Measurements from ENCODE around the gene DCLK2. TPM values are rescaled to one million over a fixed set of nuclear protein-coding genes. Genes with fewer than 3 reads are reported as not detected.

DCLK2 gene
- polyA plus RNA-seq, 1 of the 3 experiments (the other 2 are of a cell fraction), result 10.1 TPM

GRCh38 chr4:150212485-150212884 is 134.2 kb downstream of the DCLK2 start:
- ChIA-PET POLR2A (no interaction called here), CTCF (interaction anchor here (1.2 to 8.8 kb wide), 3 partner anchors 31 to 202 kb away, joined by 3 to 87 read pairs (median 19); no protein-coding TSS in a partner anchor)
- no peak for DNase-seq
- peaks cover 3 to 6% of the 10 kb centered on the region in 2 experiments for H3K36me3 ChIP-seq (replicated peaks in 1 of 2; ENCODE audit: control insufficient read depth in 1 of 2, insufficient read depth in 2 of 2, low read length in 1 of 2)
- no peak overlapping the region for H3K27ac ChIP-seq (ENCODE audit: low read depth in 2 of 2, low read length in 1 of 2)
- no peaks in the 10 kb centered on the region for H3K9me2 ChIP-seq
- no peak overlapping the region for H2AFZ ChIP-seq (ENCODE audit: low read depth)
- no peaks in the 10 kb centered on the region for H3K9me3 ChIP-seq
- H3F3A ChIP-seq (replicated peaks; ENCODE audit: insufficient read depth), result peaks cover 10% of the 10 kb centered on the region
- peaks cover 18 to 28% of the 10 kb centered on the region in 2 experiments; a peak in 3 of 4 replicates for H3K4me1 ChIP-seq (ENCODE audit: control insufficient read depth in 1 of 2, insufficient read depth in 2 of 2, low read depth in 1 of 2, low read length in 1 of 2)
- H3K79me2 ChIP-seq (ENCODE audit: insufficient read depth), result peaks cover 6% of the 10 kb centered on the region; the same call in 1 of the 2 replicates
- no peak overlapping the region for H3K4me2 ChIP-seq
- TF ChIP-seq EZH2phosphoT487 (IDR thresholded peaks at IDR 0.05; ENCODE audit: borderline replicate concordance, low read depth) (no peak), ZBTB33 (IDR thresholded peaks at IDR 0.05; ENCODE audit: borderline replicate concordance, low read depth) (no peak), USF2 (IDR thresholded peaks at IDR 0.05; ENCODE audit: borderline replicate concordance, low read depth, low read length) (no peak), TAF1 (IDR thresholded peaks at IDR 0.05; ENCODE audit: borderline replicate concordance, low read depth, low read length) (no peak), FOSL2 (IDR thresholded peaks at IDR 0.05; ENCODE audit: borderline replicate concordance, low read depth) (no peak), SIN3A (IDR thresholded peaks at IDR 0.05; ENCODE audit: borderline replicate concordance, low read depth, low read length) (no peak), MEF2A (IDR thresholded peaks at IDR 0.05; ENCODE audit: borderline replicate concordance, low read depth) (no peak), TCF12 (IDR thresholded peaks at IDR 0.05) (no peak), TEAD4 (IDR thresholded peaks at IDR 0.05; ENCODE audit: borderline replicate concordance, insufficient read depth) (no peak), YY1 (IDR thresholded peaks at IDR 0.05; ENCODE audit: low read depth) (no peak), GABPA (IDR thresholded peaks at IDR 0.05; ENCODE audit: low read depth) (no peak), POLR2AphosphoS5 (IDR thresholded peaks at IDR 0.05; ENCODE audit: low read depth, low read length) (no peak), NRF1 (IDR thresholded peaks at IDR 0.05; ENCODE audit: low read depth, low read length) (no peak), GATA2 (CRISPR knock-in tag; IDR thresholded peaks at IDR 0.05) (no peak)
- H3K9ac ChIP-seq, result no peak overlapping the region
- no peaks in the 10 kb centered on the region for H4K20me1 ChIP-seq (ENCODE audit: insufficient read depth)
- no peak overlapping the region for H3K4me3 ChIP-seq (ENCODE audit: low read depth in 2 of 2, low read length in 1 of 2)
- no peaks in the 10 kb centered on the region for H3K27me3 ChIP-seq (ENCODE audit: insufficient read depth)

DNA sequence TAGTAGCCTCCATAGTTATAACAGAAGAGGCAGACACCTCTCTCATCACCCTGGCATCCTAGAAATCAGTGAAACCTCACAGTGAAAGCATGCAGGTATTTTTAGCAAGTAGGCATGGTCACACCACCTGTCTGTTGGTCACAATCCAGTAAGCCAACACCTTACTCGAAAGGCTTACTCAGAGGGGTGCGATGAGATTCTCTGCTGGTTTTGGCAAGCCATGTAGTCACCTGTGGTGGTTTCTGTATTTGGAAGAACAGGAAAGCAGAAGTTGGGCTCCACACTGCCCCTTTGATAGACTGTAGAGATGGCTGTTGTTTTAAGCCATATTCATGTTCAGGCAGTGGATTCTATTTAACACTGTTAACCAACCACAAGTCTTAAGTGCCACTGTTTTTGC is 134.7 kb downstream of the DCLK2 start:
- Histone ChIP-seq H2AFZ (ENCODE audit: low read depth) (no peak overlapping the region), H3K9me2 (no peaks in the 10 kb centered on the region), H3K4me1 (ENCODE audit: control insufficient read depth in 1 of 2, insufficient read depth in 2 of 2, low read depth in 1 of 2, low read length in 1 of 2) (peaks cover 13 to 30% of the 10 kb centered on the region in 2 experiments; a peak in 3 of 4 replicates), H3K4me2 (no peak overlapping the region), H3K27me3 (ENCODE audit: insufficient read depth) (no peaks in the 10 kb centered on the region), H3K36me3 (replicated peaks in 1 of 2; ENCODE audit: control insufficient read depth in 1 of 2, insufficient read depth in 2 of 2, low read length in 1 of 2) (peaks cover 3 to 6% of the 10 kb centered on the region in 2 experiments), H3K9ac (no peak overlapping the region), H3K4me3 (ENCODE audit: low read depth in 2 of 2, low read length in 1 of 2) (no peak overlapping the region), H3K9me3 (no peaks in the 10 kb centered on the region), H3K79me2 (ENCODE audit: insufficient read depth) (peaks cover 1% of the 10 kb centered on the region; the same call in 1 of the 2 replicates), H4K20me1 (ENCODE audit: insufficient read depth) (no peaks in the 10 kb centered on the region), H3K27ac (ENCODE audit: low read depth in 2 of 2, low read length in 1 of 2) (no peak overlapping the region), H3F3A (replicated peaks; ENCODE audit: insufficient read depth) (peaks cover 12% of the 10 kb centered on the region)
- POLR2A ChIA-PET, result no interaction called here
- TF ChIP-seq MEF2A (IDR thresholded peaks at IDR 0.05; ENCODE audit: borderline replicate concordance, low read depth), result no peak
- TF ChIP-seq GABPA (IDR thresholded peaks at IDR 0.05; ENCODE audit: low read depth), result no peak
- no peak for TF ChIP-seq IRF3 (IDR thresholded peaks at IDR 0.05; ENCODE audit: low read depth, low read length)
- DNase-seq, result no peak
- 100% methylated on average over 2 of the region's 2 CpGs for WGBS (ENCODE audit: low lambda C conversion rate)
- CTCF ChIA-PET, result interaction anchor here (8.8 kb wide), 1 partner anchor 202 kb away, joined by 87 read pairs; no protein-coding TSS in a partner anchor

Data from SK-N-SH (cell line).